Muscle of arm (tissue), 12 donors: ENCODE data around the gene LTC4S. TPM values are rescaled to one million over a fixed set of nuclear protein-coding genes. Genes with fewer than 3 reads are reported as not detected.

Experiments
- DNase-seq: peaks from one replicate; pipeline ENCODE4 v3.0.0-alpha.2; 2013
- polyA plus RNA-seq, 12 donors: library from polyadenylated mRNA; unstranded; fragments of 120-200 nt; gene quantifications; one replicate each; pipeline ENCODE4 v1.2.1, GENCODE V29; 2013; ENCODE audit not compliant: insufficient read length in 12 of 12

Gene LTC4S
- polyA plus RNA-seq, 12 donors, result 0.99 to 3.3 (median 1.7) TPM; not detected in 2

DNA sequence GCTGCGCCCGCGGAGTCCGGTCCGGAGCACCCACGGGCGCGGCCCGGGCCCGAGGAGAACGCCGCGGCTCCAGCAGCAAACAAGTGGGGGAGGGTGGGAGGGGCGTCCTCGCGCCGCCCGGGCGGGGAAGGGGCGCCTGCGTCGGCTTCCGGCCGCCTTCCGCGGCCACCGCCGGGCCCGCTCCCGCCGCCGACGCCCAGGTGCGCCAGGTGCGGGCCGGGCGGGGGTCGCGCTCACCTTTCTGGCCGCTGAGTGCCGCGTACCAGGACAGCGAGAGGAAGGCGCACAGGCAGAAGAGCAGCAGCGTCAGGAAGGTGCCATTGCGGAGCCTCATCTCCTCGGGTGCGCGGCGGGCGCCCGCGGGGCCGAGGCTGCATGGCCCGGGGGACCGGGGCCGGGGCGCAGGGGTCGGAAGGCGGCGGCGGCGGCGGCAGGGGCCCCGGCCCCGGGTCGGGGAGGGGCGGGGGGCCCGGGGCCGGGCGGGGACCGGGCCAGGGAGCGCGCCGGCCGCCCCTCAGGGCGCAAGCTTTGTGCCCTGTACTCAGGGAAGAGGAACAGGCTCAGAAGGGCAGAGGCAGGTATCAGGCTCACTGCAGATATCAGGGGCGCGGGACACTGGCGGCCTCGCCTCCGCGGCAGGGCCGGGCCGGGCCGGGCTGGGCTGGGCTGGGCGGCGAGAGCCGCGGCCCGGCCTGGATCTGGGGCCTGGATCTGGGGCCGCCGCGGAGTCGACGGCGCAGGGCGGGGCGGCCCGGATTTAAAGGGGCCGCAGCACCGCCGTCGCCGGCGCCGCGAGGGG is 12.7 kb downstream of the LTC4S start, which contains the start of gene MGAT4B:
Gene MGAT4B, minus strand, starts transcription at position 617 of the 799 bp plus-strand sequence. Its CDS starts 283 bp downstream, at position 334.
- DNase-seq, result peak; percentile 67

DNA sequence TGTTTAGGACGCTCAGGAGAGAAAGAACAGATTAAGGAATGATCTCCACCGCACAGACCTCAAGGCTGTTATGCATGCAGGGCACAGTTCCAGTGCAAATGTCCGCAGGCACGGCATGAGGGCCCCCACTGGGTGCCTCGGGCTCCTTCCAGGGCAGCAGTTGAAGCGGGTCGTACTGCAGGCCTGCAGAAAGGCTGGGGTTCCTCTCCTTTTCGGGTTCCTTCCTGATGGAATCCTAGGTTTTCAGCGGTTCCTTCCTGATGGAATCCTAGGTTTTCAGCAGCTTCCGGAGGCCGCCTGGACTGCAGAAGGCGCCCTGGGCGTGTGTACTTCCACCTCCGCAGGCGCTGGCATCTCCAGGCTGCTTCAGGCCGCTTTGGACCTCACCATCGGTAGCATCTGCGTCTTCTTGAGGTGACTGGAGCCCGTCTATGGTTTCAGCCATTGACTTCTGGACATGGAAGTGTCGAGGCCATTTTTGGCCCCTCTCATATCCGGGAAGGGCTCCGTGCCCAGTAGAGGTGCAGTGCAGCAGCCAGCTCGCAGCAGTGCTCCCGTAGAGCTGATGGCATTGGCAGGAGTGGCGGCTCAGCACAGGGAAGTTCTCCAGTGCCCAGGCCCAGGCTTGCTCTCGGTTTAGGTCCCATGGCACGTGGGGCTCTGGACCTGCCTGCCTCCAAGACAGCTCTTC is 18.5 kb downstream of the LTC4S start:
- no peak for DNase-seq

- no peak for DNase-seq
Measured at GRCh38 chr5:179812997-179813607, 19.3 kb downstream of the LTC4S start.

DNA sequence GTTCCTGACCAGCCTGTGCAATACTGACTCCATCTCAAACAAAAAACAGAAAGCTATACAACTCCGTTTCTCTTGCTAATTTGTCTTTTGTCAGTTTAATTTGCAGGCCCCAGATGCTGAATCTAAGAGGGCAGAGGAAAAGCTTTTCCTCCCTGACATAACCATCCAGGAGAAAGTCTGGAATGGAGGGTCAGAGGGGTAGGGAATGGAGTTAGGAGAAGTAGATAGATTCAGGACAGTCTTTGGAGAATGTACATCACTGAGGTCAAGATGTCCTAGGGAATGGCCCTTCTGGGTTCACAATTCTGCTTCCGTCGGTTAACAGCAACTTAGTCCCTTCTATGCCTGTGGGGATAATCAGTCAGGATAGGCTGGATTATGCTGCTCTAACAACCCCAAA is 20.3 kb downstream of the LTC4S start:
- no peak for DNase-seq

GRCh38 chr5:179815491-179816249 is 21.9 kb downstream of the LTC4S start:
- no peak for DNase-seq

DNA sequence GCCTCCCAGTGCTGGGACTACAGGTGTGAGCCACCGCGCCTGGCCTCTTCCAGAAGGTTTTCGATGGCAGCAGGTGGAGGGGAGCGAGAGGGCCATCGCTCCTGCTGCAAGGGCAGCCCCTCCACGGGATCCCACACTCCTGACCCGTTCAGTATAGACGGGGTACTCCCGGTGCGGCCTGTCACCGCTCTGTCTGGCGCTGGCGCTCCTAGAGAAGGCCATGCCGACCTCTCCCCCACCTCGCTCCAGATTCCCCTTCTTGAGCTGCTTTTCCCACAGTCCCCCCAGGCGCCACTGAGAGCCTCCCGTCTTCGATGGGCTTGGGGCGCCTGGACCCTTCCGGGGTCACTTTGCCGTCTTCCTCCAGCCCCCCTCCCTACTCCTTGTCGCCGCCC is 22.6 kb downstream of the LTC4S start:
- DNase-seq, result no peak

DNA sequence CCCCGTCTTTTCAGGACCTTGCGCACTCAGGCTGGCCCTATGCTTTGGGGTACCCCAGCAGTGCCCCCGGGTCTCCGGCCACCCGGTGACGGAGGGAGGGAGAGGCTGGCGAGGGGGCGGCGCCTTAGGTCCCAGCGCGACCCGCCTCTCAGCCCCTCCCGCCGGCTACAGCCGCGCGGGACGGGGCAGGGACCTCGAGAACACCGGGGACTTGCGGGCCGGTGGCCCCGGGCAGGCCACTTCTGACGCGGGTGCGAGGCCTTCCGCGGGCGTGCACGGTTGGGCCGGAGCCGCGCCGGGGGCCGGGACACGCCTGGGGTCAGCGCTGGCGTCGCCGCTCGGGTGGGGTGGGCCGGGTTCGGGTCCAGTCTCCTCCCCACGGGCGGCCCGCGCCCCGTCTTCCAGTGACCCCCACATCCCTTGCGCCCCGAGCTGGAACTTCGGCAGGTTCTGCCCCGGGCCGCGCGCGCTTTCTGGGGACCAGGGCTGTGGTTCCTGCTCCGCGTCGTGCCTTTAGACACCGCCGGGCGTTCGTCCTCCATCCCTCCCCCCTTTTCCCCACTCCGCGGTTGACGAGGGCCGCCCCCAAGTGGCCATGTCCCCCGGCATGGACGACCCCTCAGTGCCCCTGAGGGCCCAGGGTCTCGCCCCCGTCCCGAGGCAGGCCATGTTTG is 23.1 kb downstream of the LTC4S start:
- DNase-seq, result no peak

DNA sequence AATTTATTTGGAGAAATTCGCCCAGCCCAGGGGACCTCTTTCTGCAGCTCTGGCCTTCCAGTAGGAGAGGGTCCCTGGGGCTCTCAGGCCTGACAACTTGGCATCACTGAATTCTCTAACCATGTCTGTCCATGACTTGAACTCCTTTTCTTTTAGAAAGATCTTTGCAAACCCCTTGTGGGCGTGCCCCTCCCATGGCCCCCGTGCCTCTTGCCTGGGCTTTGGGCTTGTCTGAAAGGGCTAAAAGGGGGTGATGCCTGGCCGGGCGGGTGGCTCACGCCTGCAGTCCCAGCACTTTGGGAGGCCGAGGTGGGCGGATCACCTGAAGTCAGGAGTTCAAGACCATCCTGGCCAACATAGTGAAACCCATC is 23.7 kb downstream of the LTC4S start:
- DNase-seq, result no peak

DNA sequence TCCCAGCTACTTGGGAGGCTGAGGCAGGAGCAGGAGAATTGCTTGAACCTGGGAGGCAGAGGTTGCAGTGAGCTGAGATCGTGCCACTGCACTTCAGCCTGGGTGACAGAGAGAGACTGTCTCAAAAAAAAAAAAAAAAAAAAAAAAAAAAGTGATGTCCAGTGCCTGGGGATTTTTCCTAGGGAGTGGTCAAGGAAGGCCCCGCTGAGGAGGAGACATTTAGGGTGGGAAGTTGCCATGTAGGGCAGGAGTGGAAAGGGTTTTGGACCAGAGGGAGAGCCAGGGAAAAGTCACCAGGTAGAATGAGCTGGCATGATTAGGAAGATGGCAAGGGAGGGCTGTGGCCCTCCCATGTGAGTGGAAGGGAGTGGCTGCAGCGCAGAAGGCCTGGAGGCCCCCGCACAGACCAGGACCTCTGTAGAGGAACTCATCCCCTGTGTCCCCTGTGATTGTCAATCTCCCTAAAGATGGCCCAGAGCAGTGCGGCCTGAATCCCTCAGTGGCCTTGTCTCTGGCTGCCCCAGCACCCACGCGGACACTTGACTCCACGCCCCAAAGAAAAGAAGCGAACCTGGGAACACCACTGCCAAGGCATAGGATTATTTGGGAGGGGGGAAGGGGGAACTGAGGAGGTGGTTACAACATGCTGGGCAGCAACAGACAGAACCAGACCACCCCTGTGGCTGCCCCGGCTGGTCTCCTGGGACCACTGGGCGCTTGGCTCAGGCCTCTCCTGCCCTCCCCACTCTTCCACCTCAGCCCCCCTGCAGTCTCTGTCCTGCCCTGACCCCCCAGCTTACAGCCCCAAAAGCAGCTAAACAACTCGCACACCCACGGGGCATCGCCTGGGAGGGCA is 24.3 kb downstream of the LTC4S start:
- no peak for DNase-seq

GRCh38 chr5:179818746-179819295 is 25.0 kb downstream of the LTC4S start:
- DNase-seq, result peak; percentile 87

DNA sequence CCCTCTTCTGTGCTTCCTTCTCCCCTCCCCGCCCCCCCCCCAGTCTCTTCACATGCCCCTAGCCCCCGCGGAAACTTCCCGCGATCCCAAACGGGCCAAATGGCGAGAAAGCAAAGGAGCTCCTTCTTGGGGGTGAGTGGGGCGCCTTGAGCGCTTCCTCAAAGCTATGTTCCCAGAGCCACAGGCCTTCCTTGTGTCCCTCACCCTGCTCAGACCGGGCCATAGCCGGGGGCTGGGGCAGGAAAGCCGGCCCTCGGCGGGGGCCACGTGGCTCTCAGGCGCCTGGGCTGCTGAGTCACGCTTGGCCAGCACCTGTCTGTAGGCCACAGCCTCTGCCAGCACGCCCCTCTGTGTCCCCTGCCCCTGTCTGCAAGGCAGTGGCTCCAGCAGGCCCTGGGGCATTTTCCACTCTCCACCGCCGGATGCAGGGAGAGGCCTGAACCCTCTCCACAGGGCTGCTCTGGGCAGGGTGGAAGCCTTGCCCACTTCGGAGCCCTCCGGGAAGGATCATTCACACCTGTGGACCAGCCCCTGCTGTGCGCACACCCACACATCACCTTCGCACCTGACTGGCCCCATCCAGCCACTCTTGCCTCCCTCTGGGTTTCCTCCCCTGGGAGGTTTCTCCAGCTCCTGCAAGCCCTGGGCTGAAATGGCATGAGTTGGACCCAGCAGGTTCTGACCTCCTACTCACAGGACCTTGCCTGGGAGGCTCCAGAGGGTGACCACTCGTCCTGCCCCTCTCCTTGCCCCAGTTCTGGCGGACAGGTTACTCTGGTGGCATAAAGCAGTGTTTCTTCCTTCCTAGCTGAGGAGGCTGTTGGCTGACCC is 25.7 kb downstream of the LTC4S start:
- DNase-seq, result peak; percentile 48

DNA sequence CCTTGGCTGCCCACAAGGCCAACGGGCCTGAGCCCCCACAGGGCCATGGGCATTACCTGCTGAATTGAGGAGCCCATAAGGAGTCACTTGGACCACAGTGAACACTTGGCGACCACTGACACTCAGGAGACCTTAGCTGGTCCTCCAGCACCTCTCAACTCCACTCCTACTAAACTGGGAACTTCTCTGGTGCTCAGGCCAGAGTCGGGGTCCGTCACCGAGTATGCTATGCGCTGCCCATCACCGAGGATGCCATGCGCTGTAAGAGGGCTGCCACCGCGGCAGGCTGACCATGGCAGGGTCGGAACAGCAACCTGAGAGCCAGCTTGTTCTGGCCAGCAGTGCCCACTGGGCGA is 26.3 kb downstream of the LTC4S start:
- no peak for DNase-seq

DNA sequence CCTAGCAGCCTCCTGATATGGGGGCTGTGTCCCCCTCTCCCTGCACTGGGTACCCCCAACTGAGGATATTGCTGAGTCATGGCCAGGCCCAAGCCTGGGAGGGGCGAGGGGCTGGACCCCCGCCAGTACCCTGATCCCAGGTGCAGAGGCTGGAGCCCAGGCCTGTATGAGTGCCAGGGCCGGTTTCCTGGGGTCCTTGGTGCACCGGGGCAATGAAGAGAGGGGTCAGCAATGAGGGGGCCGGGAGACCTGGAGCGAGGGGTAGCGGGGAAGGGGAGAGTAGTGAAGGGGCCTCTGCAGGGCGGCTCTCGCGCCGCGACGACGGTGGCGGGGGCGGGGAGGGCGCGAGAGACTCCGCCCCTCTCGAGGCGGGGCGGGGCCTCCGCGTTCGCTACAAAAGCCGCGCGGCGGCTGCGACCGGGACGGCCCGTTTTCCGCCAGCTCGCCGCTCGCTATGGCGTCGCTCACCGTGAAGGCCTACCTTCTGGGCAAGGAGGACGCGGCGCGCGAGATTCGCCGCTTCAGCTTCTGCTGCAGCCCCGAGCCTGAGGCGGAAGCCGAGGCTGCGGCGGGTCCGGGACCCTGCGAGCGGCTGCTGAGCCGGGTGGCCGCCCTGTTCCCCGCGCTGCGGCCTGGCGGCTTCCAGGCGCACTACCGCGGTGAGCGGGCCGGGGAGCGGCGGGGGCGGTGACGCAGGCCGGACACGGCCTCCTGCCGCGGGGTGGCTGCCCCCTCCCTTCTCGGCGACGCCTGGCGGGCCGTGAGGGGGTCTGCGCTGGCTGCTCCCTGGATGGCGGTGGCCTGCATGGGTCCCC is 26.9 kb downstream of the LTC4S start, which contains the start of gene SQSTM1:
Gene SQSTM1, plus strand, starts transcription at position 423 of the 815 bp plus-strand sequence. Its CDS starts 32 bp downstream, at position 455.
- DNase-seq, result peak; percentile 89

DNA sequence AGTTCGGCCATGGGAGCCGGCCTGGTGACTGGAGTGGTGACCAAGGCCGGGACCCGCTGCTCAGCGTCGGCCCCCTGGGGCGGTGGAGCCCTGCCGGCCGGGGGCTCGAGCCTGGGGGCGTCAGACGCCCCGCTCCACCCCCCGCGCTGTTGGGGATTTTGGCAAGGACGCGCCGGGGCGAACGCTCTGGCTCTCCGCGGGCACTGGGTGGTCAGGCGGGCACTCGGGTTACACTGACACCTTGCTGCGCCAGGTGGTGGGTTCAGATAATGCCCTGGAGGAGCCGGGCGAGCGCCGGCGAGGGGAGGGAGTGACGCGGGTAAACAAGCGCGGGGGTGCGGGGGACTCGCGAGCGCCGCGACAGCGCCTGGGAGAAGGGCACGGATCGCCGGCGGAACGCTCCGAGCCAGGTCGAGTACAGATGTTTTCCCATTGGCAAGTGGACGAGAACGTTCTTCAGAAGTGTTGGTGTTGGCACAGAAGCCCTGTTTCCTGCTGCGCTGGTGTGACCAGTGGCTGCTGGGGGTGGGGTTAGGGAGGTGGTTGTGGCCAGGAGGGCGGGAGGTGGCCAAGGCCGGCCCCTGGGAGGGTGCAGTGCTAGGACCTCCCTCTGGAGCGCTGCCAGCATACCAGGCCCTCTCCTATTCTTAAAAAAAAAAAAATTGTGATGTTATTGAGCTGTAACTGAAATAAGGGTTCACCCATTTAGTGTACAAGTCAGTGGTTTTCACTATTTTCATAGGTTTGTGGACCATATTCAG is 27.7 kb downstream of the LTC4S start:
- DNase-seq, result peak; percentile 93

DNA sequence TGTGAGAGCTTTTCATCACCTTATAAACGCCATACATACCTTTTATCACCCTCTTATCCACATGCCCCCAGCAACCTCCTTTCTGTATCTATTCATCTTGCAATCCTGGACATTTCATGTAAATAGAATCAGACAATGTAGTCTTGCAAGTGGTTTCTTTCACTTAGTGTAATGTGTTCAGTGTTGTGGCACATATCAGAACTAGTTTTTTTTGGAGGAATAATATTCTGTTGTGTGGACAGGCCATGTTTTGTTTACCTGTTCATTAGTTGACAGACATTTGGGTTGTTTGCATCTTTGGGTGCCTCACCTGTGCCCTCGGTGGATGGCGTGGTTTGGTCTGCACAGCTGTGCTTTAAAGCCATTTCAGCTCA is 28.3 kb downstream of the LTC4S start:
- no peak for DNase-seq

DNA sequence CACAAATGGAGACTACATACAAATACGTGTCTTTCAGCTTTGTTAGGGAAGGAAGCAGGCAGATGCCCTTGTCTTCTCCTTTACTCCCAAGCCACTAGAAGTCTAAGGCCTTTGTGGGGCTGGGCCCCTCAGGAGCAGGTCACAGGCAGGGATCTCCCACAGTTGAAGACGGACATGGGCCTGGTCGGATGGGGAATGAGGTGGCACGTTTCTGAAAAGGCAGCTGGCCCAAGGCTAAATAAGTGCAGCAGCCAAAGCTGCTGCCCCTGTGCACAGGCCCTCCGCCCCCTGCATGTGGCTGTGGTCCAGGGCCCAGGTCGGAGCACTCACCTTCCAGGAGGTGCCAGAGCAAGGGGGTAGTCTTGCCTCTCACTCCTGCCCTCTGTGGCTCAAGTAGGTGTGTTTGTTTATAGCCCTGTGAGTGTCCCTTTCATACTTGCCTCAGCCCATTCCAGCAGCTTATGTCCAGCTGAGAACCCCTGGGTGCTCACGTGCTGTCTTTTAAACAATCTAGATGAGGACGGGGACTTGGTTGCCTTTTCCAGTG is 28.7 kb downstream of the LTC4S start:
- DNase-seq, result no peak
